ENCODE results near the gene ESR1. TPM values are rescaled to one million over a fixed set of nuclear protein-coding genes. Genes with fewer than 3 reads are reported as not detected.

ESR1 gene
- total and polyA plus RNA-seq, 2 experiments from 2014 or later = 1.6 to 5.1 TPM

- H3K36me3 ChIP-seq = peaks cover 5% of the 10 kb centered on the region
- H3K9me3 ChIP-seq (ENCODE audit: low read depth) = no peaks in the 10 kb centered on the region
- no peaks in the 10 kb centered on the region for H3K4me1 ChIP-seq (ENCODE audit: low read depth)
- no peak overlapping the region for H3K4me3 ChIP-seq
- no peaks in the 10 kb centered on the region for H3K27me3 ChIP-seq
- no peak for TF ChIP-seq CTCF (IDR thresholded peaks at IDR 0.05; ENCODE audit: low read depth, low read length)
- H3K27ac ChIP-seq = no peak overlapping the region
- DNase-seq (ENCODE audit: low read depth in 1 of 2, low spot score in 1 of 2) = no peak
Measured at GRCh38 chr6:152160346-152160745, 352.9 kb downstream of the ESR1 start.

GRCh38 chr6:152161501-152161900, 354.0 kb downstream of the ESR1 start:
- no peaks in the 10 kb centered on the region for H3K4me1 ChIP-seq (ENCODE audit: low read depth)
- TF ChIP-seq CTCF (IDR thresholded peaks at IDR 0.05; ENCODE audit: low read depth, low read length) = no peak
- no peak overlapping the region for H3K27ac ChIP-seq
- peak in 1 of 2 donors; percentile 19 for DNase-seq (ENCODE audit: low read depth in 1 of 2, low spot score in 1 of 2)
- H3K27me3 ChIP-seq = no peaks in the 10 kb centered on the region
- no peaks in the 10 kb centered on the region for H3K9me3 ChIP-seq (ENCODE audit: low read depth)
- no peak overlapping the region for H3K4me3 ChIP-seq
- H3K36me3 ChIP-seq = no peaks in the 10 kb centered on the region

DNA sequence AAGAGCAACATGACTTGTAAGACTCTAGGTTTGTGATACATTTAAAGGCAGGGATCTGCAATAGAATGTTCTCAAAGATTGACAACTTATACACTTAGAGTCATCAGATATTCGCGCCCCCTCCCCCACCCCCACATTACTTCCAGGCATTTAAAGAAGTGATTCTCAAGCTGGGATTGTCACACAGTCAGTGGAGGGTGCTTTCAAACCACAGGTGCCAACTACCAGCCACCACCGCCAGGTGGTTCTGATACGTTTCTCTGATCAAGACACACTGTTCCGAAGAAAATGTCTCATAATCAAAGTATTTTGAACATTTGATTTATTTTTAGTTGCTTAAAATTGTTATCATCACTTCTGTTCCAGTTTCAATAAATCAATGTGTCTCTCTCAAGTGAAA, 357.5 kb downstream of the ESR1 start:
- H3K9me3 ChIP-seq (ENCODE audit: low read depth) = no peaks in the 10 kb centered on the region
- no peaks in the 10 kb centered on the region for H3K27me3 ChIP-seq
- TF ChIP-seq CTCF (IDR thresholded peaks at IDR 0.05; ENCODE audit: low read depth, low read length) = no peak
- H3K4me1 ChIP-seq (ENCODE audit: low read depth) = peaks cover 21% of the 10 kb centered on the region
- H3K4me3 ChIP-seq = no peak overlapping the region
- DNase-seq (ENCODE audit: low read depth in 1 of 2, low spot score in 1 of 2) = no peak
- no peak overlapping the region for H3K27ac ChIP-seq
- no peaks in the 10 kb centered on the region for H3K36me3 ChIP-seq

DNA sequence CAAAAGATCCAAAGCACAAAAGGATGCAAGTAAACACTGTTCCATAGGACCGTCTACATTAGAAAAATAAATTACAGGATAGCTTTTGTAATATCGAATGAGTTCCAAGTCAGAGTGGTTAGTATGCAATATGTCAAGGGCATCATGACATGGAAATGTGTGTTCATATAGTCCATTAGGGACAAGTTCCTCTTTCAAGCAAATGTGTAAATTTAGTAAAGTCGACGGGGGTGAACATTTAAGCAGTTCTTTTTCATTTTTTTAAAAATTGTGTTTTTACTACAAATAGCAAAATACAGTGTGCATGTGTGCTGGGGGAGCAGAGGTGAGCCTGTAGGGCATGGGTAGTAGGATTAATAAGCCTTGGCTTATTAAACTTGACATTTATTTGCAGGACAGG, 359.0 kb downstream of the ESR1 start:
- no peaks in the 10 kb centered on the region for H3K27me3 ChIP-seq
- no peak for DNase-seq (ENCODE audit: low read depth in 1 of 2, low spot score in 1 of 2)
- H3K4me1 ChIP-seq (ENCODE audit: low read depth) = peaks cover 21% of the 10 kb centered on the region
- no peaks in the 10 kb centered on the region for H3K9me3 ChIP-seq (ENCODE audit: low read depth)
- TF ChIP-seq CTCF (IDR thresholded peaks at IDR 0.05; ENCODE audit: low read depth, low read length) = no peak
- no peak overlapping the region for H3K27ac ChIP-seq
- H3K4me3 ChIP-seq = no peak overlapping the region
- H3K36me3 ChIP-seq = no peaks in the 10 kb centered on the region

DNA sequence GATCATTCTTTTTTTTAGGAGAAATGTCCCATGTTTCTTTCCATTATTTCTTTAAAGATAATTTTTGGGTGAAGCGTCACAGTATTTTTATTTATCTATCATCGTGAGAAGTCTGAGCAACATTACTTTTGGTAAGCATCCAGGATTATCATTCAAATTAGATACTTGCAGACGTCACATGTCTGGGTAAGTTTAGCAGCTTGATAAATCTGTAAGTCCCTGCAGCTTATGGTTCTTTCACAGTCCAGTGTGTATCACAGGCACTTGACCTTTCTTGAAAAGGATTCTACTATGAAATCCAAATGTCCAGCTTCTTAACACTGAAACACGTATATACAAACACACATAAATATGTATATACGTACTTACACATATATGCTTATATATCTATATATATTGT, 359.4 kb downstream of the ESR1 start:
- no peak for TF ChIP-seq CTCF (IDR thresholded peaks at IDR 0.05; ENCODE audit: low read depth, low read length)
- Histone ChIP-seq H3K9me3 (ENCODE audit: low read depth) (no peaks in the 10 kb centered on the region), H3K4me1 (ENCODE audit: low read depth) (peaks cover 21% of the 10 kb centered on the region), H3K27ac (no peak overlapping the region), H3K4me3 (no peak overlapping the region), H3K27me3 (no peaks in the 10 kb centered on the region), H3K36me3 (no peaks in the 10 kb centered on the region)
- DNase-seq (ENCODE audit: low read depth in 1 of 2, low spot score in 1 of 2) = no peak
